Muscle of leg (tissue), 11 donors: ENCODE data around the gene MDC1. TPM values are rescaled to one million over a fixed set of nuclear protein-coding genes. Genes with fewer than 3 reads are reported as not detected.
"Not testable (repeated sequence)": the region's sequence is repeated elsewhere in the genome, so short reads cannot be mapped to it uniquely, and the experiment has no call there.

Experiments
- DNase-seq: peaks from one replicate; pipeline ENCODE4 v3.0.0; 2013
- H3K27ac ChIP-seq: one replicate; pipeline ENCODE4 v1.5.1; 2013; ENCODE audit warnings: mild to moderate bottlenecking, low read length, control low read depth
- H3K27me3 ChIP-seq: one replicate; pipeline ENCODE4 v1.6.1; 2013; ENCODE audit warnings: low read length; ENCODE audit not compliant: control insufficient read depth, insufficient read depth
- H3K36me3 ChIP-seq: one replicate; pipeline ENCODE4 v1.6.1; 2013; ENCODE audit warnings: low read length; ENCODE audit not compliant: control insufficient read depth, insufficient read depth
- H3K4me1 ChIP-seq: one replicate; pipeline ENCODE4 v1.6.1; 2013; ENCODE audit warnings: low read length; ENCODE audit not compliant: control insufficient read depth, insufficient read depth
- H3K4me3 ChIP-seq: one replicate; pipeline ENCODE4 v1.5.1; 2013; ENCODE audit warnings: low read length, control low read depth
- H3K9me3 ChIP-seq: replicated peaks from 2 replicates; pipeline ENCODE4 v1.6.1; 2013; ENCODE audit warnings: low read depth, low read length; ENCODE audit not compliant: control insufficient read depth
- WGBS: methylation state at CpG from one replicate; pipeline ENCODE4 v1.1.5; 2013; ENCODE audit warnings: missing lambda C conversion rate; ENCODE audit not compliant: insufficient coverage; 5-methylcytosine and 5-hydroxymethylcytosine counted together
- polyA plus RNA-seq, 8 donors: library from polyadenylated mRNA; unstranded; fragments of 120-200 nt; gene quantifications; one replicate each; pipeline versions ENCODE4 v1.2.1 to v1.2.3, GENCODE V29; 2013; ENCODE audit warnings: inconsistent platforms in 1 of 8, low replicate concordance in 1 of 8; ENCODE audit not compliant: insufficient read length in 8 of 8, insufficient read depth in 1 of 8
- total RNA-seq: library from RNA; stranded (reverse); fragments of 120-200 nt; gene quantifications from one replicate; pipeline ENCODE4 v1.2.4, GENCODE V29; 2013

The MDC1 gene
- total and polyA plus RNA-seq, 9 donors = 9.6 to 34.6 (median 24.5) TPM

DNA sequence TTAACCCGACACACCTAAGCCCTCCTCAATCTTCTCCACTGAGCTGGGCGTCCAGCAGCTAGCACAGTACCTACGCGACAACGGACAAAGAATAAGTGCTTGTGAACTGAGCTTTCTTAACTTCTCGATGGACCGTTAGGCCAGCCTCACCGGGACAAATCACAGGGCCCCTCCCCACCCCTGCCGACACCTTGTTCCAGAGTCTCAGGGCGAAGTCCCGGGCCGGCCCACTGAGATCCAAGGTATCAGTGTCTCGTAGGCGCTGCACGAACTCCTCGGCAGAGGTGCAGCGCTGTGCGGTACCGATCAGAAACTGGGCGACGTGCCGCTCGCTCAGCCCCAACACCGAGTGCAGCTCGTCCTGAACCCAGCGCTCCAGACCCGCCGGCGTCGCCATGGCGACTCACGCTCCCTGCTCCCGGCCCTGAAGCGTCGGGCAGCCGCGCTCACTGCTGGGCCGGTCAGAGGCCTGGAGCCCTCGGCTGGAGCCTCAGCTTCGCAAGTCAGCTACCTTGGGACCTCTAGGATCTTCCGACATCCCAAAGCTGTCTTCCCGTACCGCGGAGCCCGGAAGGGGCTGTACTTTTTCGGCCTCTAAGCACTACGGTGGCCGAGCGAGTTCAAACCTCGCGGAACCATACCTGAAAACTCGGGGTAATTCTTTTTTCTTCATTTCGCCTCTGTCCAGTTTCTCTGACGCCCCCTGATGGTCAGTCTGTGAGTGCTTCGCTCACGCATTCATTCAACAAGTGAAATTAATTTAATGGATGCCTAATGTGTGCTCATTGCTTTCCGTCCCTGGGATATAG is 44.4 kb downstream of the MDC1 start, which contains the start of gene DHX16:
Gene DHX16, minus strand, starts transcription at position 562 of the 809 bp plus-strand sequence. Its CDS starts 165 bp downstream, at position 397.
- WGBS = under 1% methylated on average over 45 of the region's 57 CpGs
- H3K27ac ChIP-seq = peak within 1 kb of the TSS; percentile 48

DNA sequence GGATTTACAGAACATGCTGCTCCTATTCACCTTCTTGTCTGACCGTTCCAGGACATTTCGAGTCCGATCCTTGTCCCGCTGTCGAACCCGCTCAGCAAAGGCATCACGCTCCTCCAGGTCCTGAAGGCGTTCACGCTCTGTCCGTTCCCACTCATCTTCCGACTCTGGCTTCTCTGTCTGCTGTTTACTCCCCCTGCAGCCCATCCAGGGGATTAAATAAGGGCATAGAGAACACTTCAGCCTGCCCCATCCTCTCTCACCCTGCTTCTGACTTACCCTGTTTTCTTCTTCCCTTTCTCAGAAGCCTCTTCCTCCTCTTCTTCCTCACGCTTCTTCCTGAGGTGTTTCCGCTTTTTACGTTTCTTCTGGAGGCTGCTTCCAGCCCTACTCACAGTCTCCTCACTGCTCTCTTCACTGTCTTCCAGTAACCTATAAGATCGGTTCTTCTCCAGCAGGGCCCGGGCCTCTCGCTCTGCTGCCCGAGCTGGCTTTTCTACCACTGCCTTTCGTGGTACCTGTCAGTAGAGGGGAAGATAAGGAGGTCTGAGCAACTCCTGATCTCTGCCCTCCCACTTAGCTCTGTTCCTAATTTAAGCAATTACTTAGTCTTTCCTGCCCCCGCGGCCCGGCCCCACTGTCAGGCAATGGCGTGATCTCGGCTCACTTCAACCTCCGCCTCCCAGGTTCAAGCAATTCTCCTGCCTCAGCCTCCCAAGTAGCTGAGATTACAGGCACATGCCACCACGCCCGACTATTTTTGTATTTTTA is 46.1 kb downstream of the MDC1 start:
- Histone ChIP-seq H3K4me3 (no peak overlapping the region), H3K27ac (no peak overlapping the region), H3K4me1 (peaks cover 10% of the 10 kb centered on the region), H3K27me3 (no peaks in the 10 kb centered on the region), H3K9me3 (no peaks in the 10 kb centered on the region), H3K36me3 (peaks cover 38% of the 10 kb centered on the region)
- DNase-seq = no peak
- 78% methylated on average over 17 of the region's 27 CpGs for WGBS

More for the DNA sequence above, 44.4 kb downstream of the MDC1 start, which contains the start of gene DHX16:
- no peaks in the 10 kb centered on the region for H3K27me3 ChIP-seq
- peak; percentile 99 for DNase-seq
- H3K36me3 ChIP-seq = peaks cover 47% of the 10 kb centered on the region
- peak within 1 kb of the TSS; percentile 74 for H3K4me3 ChIP-seq
- H3K4me1 ChIP-seq = peaks cover 10% of the 10 kb centered on the region
- H3K9me3 ChIP-seq = no peaks in the 10 kb centered on the region

DNA sequence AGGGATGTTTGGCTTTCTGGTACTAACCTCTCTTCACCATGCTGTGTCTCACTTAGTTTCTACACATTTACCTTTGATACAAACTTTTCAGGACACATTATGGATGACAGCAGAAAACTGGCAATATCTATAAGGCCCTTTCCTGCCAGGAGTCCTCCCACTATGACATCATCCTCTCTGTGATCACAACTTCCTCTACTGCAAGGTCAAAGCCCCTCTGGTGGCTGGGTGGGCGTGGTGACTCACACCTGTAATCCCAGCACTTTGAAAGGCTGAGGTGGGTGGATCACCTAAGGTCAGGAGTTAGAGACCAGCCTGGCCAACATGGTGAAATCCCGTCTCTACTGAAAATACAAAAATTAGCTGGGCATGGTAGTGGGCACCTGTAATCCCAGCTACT is 50.8 kb downstream of the MDC1 start:
- not testable (repeated sequence) for H3K4me1 ChIP-seq, H3K9me3 ChIP-seq, H3K4me3 ChIP-seq, DNase-seq, H3K27me3 ChIP-seq, H3K27ac ChIP-seq
- WGBS = 88% methylated on average over 1 of the region's 2 CpGs
- peaks cover 79% of the 10 kb centered on the region for H3K36me3 ChIP-seq

DNA sequence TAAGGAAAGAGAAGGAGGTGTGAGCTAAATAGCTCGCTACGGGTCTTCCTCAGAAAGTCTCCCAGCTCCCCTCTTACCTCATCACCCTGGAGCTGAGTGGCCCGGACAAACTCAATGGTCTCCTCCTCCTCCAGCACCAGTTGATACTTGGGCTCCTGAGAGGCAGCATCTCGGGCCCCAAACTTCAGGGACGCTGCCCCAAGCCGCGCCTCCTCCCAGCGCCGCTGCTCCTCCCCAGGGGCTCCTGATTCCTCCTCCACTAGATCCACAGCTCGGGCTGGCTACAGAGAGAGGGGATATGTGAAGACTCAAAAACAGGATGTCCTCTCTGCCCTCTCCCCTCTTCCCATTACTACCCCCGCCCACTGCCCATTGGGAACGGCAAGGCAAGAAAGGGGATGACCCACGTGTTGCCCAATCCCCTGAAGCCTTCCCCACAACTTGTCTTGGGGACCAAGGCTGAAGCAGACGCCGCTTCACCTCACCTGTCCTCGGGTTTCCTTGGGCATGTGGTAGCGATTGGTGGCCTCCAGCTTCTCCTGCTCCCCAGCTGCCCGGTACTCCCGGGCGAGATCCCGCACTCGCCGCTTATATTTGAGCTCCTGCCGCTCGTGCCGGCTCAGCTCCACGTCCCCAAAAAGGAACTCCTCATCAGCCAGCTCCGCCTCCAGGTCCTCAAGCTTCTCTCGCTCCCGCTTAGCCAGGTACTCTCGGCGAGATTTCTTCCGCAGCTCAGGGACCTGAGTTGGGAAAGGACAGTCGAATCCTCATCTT is 51.9 kb downstream of the MDC1 start:
- Histone ChIP-seq H3K9me3 (no peaks in the 10 kb centered on the region), H3K27me3 (no peaks in the 10 kb centered on the region), H3K4me3 (no peak overlapping the region), H3K36me3 (peaks cover 73% of the 10 kb centered on the region), H3K27ac (no peak overlapping the region), H3K4me1 (no peaks in the 10 kb centered on the region)
- 90% methylated on average over 26 of the region's 34 CpGs for WGBS
- no peak for DNase-seq

DNA sequence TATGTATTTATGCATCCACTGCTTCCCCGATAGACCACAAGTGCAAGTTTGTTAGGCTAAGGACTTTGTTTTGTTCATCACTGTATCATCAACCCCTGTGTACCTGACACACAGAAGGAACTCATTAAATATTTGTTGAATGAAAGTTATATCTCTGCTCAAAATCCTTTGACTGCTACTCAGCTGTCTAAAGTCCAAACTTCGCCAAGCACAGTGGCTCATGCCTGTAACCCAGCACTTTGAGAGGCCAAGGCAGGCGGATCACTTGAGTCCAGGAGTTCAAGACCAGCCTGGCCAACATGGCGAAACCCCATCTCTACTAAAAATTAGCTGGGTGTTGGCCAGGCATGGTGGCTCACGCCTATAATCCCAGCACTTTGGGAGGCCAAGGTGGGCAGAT is 59.2 kb downstream of the MDC1 start:
- WGBS = 77% methylated on average over 3 of the region's 5 CpGs
- H3K36me3 ChIP-seq = peaks cover 87% of the 10 kb centered on the region
- H3K27ac ChIP-seq, DNase-seq, H3K4me1 ChIP-seq, H3K27me3 ChIP-seq, H3K4me3 ChIP-seq, H3K9me3 ChIP-seq: not testable (repeated sequence)

DNA sequence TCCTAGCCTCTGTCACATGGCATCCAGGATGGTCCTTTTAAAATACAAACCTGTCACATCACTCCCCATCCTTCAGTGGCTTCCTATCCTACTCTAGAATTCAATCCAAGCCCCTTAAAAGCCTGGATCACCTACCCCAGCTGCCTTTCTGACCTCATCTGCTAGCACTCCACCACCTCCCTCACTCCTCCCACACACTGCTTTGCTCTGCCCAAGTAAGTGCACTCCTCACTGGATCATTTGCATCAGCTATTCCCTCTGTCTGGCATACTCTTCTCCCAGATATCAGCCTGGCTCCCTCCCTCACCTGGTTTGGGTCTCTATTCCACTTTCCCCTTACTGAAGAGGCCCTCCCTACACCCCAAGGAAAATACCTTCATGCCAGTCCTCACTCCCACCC is 59.6 kb downstream of the MDC1 start:
- Histone ChIP-seq H3K27ac (no peak overlapping the region), H3K4me1 (no peaks in the 10 kb centered on the region), H3K9me3 (no peaks in the 10 kb centered on the region), H3K4me3 (no peak overlapping the region), H3K36me3 (peaks cover 86% of the 10 kb centered on the region), H3K27me3 (no peaks in the 10 kb centered on the region)
- DNase-seq = no peak

DNA sequence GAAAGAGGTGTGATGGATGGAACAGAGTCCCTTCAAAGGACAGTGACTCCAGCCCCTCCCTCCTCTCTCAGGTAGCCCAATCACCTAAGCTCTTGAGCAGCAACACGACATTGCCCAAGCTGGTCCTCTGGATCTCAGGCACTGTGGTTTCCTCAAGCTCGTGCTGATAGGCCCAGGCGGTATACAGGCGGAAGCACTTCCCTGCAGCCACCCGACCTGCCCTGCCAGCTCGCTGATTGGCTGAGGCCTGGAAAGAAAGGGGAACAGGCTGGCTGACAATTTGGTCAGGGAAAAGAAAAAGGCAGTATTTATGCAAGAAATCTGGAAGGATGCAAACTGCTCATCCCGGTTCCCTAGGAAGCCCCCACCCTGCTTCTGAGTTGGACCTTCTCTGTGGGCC is 60.6 kb downstream of the MDC1 start:
- Histone ChIP-seq H3K4me1 (no peaks in the 10 kb centered on the region), H3K9me3 (no peaks in the 10 kb centered on the region), H3K27ac (no peak overlapping the region), H3K36me3 (peaks cover 84% of the 10 kb centered on the region), H3K27me3 (no peaks in the 10 kb centered on the region), H3K4me3 (no peak overlapping the region)
- peak; percentile 41 for DNase-seq
- 86% methylated on average over 5 of the region's 7 CpGs for WGBS

DNA sequence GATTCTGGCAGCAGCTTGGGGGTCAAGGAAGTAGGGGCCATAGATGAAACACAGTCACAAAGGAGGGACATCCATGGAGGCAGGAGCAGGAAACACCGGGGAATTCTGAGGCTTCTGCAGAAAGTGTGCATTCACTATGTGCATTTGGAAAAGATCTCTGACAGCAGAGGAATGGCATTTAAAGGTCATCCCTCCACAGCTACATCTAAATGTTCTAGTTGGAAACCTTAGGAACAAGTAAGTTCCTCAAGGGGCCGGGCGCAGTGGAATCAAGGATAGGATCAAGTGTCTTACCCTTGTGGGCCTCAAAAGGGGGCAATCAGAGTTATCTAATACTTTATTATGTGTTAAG is 61.4 kb downstream of the MDC1 start:
- no peaks in the 10 kb centered on the region for H3K4me1 ChIP-seq
- DNase-seq = no peak
- 100% methylated on average over 2 of the region's 3 CpGs for WGBS
- no peak overlapping the region for H3K4me3 ChIP-seq
- peaks cover 85% of the 10 kb centered on the region for H3K36me3 ChIP-seq
- H3K27ac ChIP-seq = no peak overlapping the region
- no peaks in the 10 kb centered on the region for H3K27me3 ChIP-seq
- no peaks in the 10 kb centered on the region for H3K9me3 ChIP-seq

DNA sequence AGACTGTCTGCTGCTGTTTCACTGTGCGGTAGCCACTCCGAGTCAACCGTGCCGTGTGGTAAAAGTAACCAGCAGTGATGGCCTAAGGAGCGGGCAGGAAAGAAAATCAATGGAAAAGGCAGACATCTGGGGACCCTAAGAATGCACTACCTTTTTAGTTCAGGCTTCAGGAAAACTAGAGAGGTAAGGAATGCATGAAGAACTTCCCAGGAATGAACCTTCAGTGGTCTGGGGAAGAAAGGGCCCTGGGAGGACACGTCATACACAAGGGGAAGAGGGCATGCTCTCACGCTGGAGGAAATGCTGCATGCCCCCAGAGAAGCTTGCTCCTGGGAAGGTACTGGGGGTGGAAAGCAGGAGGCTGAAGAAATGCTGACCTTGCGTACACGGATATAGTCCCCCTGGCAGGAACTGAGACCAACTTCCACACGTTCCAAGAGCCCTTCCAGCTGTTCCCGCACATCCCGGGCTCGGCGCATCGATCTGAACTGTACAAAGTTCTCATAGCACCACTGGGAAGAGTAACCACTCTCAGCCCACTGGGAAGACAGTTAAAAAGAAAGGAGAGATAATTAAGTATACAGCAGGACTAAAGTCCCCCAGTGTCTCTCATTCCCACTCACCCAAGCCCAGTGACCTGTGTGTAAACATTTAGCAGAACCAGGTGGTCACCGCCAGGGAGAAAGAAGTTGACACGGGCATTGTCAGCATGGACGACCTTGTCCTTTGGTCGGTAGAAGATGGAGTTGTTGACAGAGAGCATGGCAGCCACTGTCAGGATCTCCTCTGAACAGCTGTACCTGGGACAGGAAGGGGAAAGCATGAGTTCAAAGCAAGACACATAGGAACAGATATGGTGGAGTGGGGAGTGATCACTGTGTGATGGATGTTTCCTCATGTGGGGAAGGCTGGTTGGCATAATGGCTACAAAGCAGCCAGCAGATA is 62.0 kb downstream of the MDC1 start:
- peaks cover 85% of the 10 kb centered on the region for H3K36me3 ChIP-seq
- H3K4me1 ChIP-seq = no peaks in the 10 kb centered on the region
- 90% methylated on average over 13 of the region's 19 CpGs for WGBS
- no peak overlapping the region for H3K27ac ChIP-seq
- no peak overlapping the region for H3K4me3 ChIP-seq
- no peaks in the 10 kb centered on the region for H3K9me3 ChIP-seq
- DNase-seq = no peak
- H3K27me3 ChIP-seq = no peaks in the 10 kb centered on the region
